HepG2 (cell line): Measurements from ENCODE around the gene STRBP. TPM values are rescaled to one million over a fixed set of nuclear protein-coding genes. Genes with fewer than 3 reads are reported as not detected.
A peak's percentile ranks its signal among the peaks of the same experiment; 100 is the strongest.

Experiments used
- ATAC-seq: fragments of 200-7000 bp; cut with Tn5 transposase; 3 replicates; pipeline ENCODE4 v1.9.1; 2020; ENCODE audit warnings: mild to moderate bottlenecking, moderate library complexity
- BruUV-seq: library from RNA; stranded (reverse); fragments of 400-500 nt; replicated peaks from 2 replicates; lab custom pipeline; 2021; lab: Mats Ljungman, UMichigan
- CTCF ChIA-PET: fragments of 300-600 bp; formaldehyde crosslinking; extraction: SDS; loops from one replicate; lab custom pipeline; 2021; ENCODE audit warnings: low total read pairs, inconsistent platforms, low intra/inter-chr PET ratio; lab: Yijun Ruan, JAX
- POLR2A ChIA-PET: fragments of 350-600 bp; sonication (Branson Sonifier 250); formaldehyde crosslinking; loops from one replicate; lab custom pipeline; 2020; ENCODE audit warnings: antibody characterized with exemption, inconsistent platforms; lab: Yijun Ruan, JAX
- DNase-seq: peaks from one replicate; pipeline ENCODE4 v3.0.0-alpha.2; 2015; ENCODE audit warnings: low spot score
- FAIRE-seq: peaks from 3 replicates; lab custom pipeline; 2011; peaks lifted over from hg19 to GRCh38; lab: Jason Lieb, UNC
- H2AFZ ChIP-seq: one replicate; pipeline ENCODE4 v1.6.1; 2011; ENCODE audit warnings: low read length, inconsistent platforms
- H3K27ac ChIP-seq: fragments of 300-600 bp; 3 replicates; pipeline ENCODE4 v1.8.0; 2011; ENCODE audit warnings: mixed run types, mild to moderate bottlenecking, mixed read lengths, low read length, inconsistent platforms; ENCODE audit not compliant: insufficient read depth; ENCODE audit errors: extremely low read length
- H3K27me3 ChIP-seq, 2 experiments: fragments of 200-600 bp in 1 of 2; 2 replicates in 1 of 2; 3 replicates in 1 of 2; pipeline versions ENCODE4 v1.6.0 to v1.8.0; 2011; ENCODE audit warnings: low read length in 2 of 2, mild to moderate bottlenecking in 2 of 2, moderate library complexity in 2 of 2, inconsistent platforms in 1 of 2; ENCODE audit not compliant: insufficient read depth in 2 of 2, control insufficient read depth in 1 of 2
- H3K36me3 ChIP-seq, 2 experiments: fragments of 200-600 bp in 1 of 2; replicated peaks in 1 of 2; 2 replicates in 1 of 2; 3 replicates in 1 of 2; pipeline versions ENCODE4 v1.5.1 to v1.8.0; 2011; ENCODE audit warnings: low read length in 2 of 2, inconsistent platforms in 1 of 2; ENCODE audit not compliant: insufficient read depth in 2 of 2, control insufficient read depth in 1 of 2
- H3K4me1 ChIP-seq: 2 replicates; pipeline ENCODE4 v1.5.1; 2012; ENCODE audit warnings: low read length, inconsistent platforms; ENCODE audit not compliant: insufficient read depth
- H3K4me2 ChIP-seq: 2 replicates; pipeline ENCODE4 v1.6.0; 2011; ENCODE audit warnings: low read depth, low read length, inconsistent platforms
- H3K4me3 ChIP-seq, 3 experiments: fragments of 200-600 bp in 1 of 3; sonication (generic), shearing (Covaris generic) in 1 of 3; replicated peaks in 1 of 3; 2 replicates each; pipeline ENCODE4 v1.5.1; 2011 to 2016; ENCODE audit warnings: low read length in 3 of 3, inconsistent platforms in 2 of 3, low read depth in 2 of 3, mild to moderate bottlenecking in 2 of 3, control low read depth in 1 of 3, mixed read lengths in 1 of 3; ENCODE audit not compliant: insufficient read depth in 1 of 3
- H3K79me2 ChIP-seq: one replicate; pipeline ENCODE4 v1.6.1; 2011; ENCODE audit warnings: low read length, inconsistent platforms; ENCODE audit not compliant: insufficient read depth
- H3K9ac ChIP-seq: 2 replicates; pipeline ENCODE4 v1.6.0; 2011; ENCODE audit warnings: mild to moderate bottlenecking, low read depth, low read length, inconsistent platforms; ENCODE audit not compliant: insufficient read depth
- H3K9me3 ChIP-seq: 2 replicates; pipeline ENCODE4 v1.5.1; 2012; ENCODE audit warnings: mild to moderate bottlenecking, low read length
- H4K20me1 ChIP-seq: 2 replicates; pipeline ENCODE4 v1.6.0; 2011; ENCODE audit warnings: inconsistent platforms, mild to moderate bottlenecking, low read length, moderate library complexity; ENCODE audit not compliant: insufficient read depth
- FOXP1 ChIP-seq, 2 experiments: fragments of 450-650 bp in 1 of 2; IDR thresholded peaks; 2 replicates each; pipeline ENCODE4 v1.6.1; 2017 to 2018; ENCODE audit warnings: antibody characterized with exemption in 1 of 2
- NAIF1 ChIP-seq: sonication (generic); formaldehyde crosslinking; IDR thresholded peaks from 2 replicates; pipeline ENCODE4 v1.5.0; 2020; ENCODE audit warnings: mild to moderate bottlenecking, missing genetic modification reagents, borderline replicate concordance
- PCBP2 ChIP-seq: fragments of 200-400 bp; formaldehyde crosslinking; optimal IDR thresholded peaks from 2 replicates; pipeline ENCODE3; 2018; ENCODE audit warnings: low read length, low read depth; ENCODE audit not compliant: poor library complexity, severe bottlenecking
- SRSF4 ChIP-seq: fragments of 200-400 bp; formaldehyde crosslinking; IDR thresholded peaks from one replicate; pipeline ENCODE4 v1.6.1; 2018; ENCODE audit warnings: mild to moderate bottlenecking, low read depth, low read length, moderate library complexity; ENCODE audit not compliant: poor library complexity, severe bottlenecking
- ZBTB33 ChIP-seq: sonication (generic); formaldehyde crosslinking; IDR thresholded peaks from 2 replicates; pipeline ENCODE4 v1.4.0; 2020; ENCODE audit warnings: missing genetic modification reagents
- WGBS: methylation state at CpG from one replicate; pipeline ENCODE4 v1.1.6; 2017; ENCODE audit warnings: low lambda C conversion rate; 5-methylcytosine and 5-hydroxymethylcytosine counted together
- in situ Hi-C: cut with HindIII; loops from 2 replicates; pipeline ENCODE4 v1.10.0; 2017; ENCODE audit warnings: low pct_unique_long_range_greater_than_20kb; ENCODE audit not compliant: extremely low pct_ligation_motif_present
- intact Hi-C: fragments of 100-400 bp; cut with micrococcal nuclease; formaldehyde crosslinking; loops from one replicate; pipeline ENCODE4 v1.10.0; 2022; ENCODE audit not compliant: unreplicated experiment
- polyA plus RNA-seq, 8 experiments: library from polyadenylated mRNA; depleted of rRNA in 3 of 8; stranded (reverse) in 7 of 8; unstranded in 1 of 8; fragments of >200 nt; fragmentation: Illumina TruSeq in 4 of 8; extraction: Trizol in 4 of 8; gene quantifications; 2 replicates each; pipeline versions ENCODE4 v1.2.1 to v1.2.3, GENCODE V29; 2011 to 2016; ENCODE audit warnings: low read depth in 4 of 8, missing spikeins in 1 of 8, mixed read lengths in 1 of 8; ENCODE audit not compliant: insufficient read depth in 1 of 8
- total RNA-seq, 5 experiments: library from RNA; depleted of rRNA; stranded (reverse); fragments of >200 nt; fragmentation: Illumina TruSeq; extraction: Trizol; gene quantifications; 2 replicates each; pipeline ENCODE4 v1.2.3, GENCODE V29; 2016; ENCODE audit warnings: low read depth in 1 of 5

Gene STRBP
- total and polyA plus RNA-seq, 2 of the 13 experiments (the other 11 are each of a cell fraction or from before 2014, with no cell fraction given): 14.5 to 38.5 TPM

DNA sequence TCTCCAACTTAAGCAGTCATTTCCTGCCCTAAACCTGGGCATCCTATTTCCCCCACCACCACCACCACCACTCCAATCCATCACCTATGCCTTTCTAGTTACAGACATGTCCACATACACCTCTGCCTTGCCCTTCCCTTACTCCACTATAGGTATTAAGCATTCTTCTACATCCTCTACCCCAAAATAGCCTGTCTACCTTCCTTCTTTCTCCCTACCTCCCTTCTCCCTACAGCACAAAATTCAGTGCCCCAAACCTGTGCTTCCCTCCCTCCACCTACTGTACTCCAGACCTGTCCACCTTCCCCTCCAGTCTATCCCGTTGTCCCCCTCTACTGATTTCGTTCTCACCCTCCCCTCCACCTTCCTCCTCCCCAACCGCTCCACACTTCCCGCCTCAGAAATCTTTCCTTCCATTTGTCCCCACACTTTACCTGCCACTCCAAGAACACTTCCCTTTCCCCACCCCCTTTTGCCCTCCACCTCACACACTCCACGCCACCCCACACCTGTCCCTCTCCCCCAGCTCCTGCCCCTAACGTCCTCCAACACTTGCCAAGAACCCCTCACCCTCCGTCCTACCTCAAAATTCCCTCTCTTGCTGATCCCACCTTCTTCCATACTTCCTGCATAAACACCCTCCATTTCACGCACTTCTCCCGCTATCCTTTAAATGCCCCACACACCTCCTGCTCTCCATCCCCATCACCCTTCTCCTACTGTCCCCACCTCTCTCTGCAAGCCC, 1.6 kb downstream of the STRBP start:
- Histone ChIP-seq H3K9ac (peak overlapping the region; percentile 81; the same call in 1 of the 2 replicates), H3K27ac (no peak overlapping the region), H3K4me2 (peak overlapping the region; percentile 85), H3K4me3 (peak overlapping the region; percentile 83 to 96 (median 89); a peak in 5 of 6 replicates), H4K20me1 (0 out of 2 replicates have a peak, but pooled peaks cover 5% of the 10 kb centered on the region), H3K27me3 (no peaks in the 10 kb centered on the region; a peak in 1 of 5 replicates), H3K4me1 (peaks cover 62% of the 10 kb centered on the region), H3K36me3 (no peaks in the 10 kb centered on the region), H2AFZ (no peak overlapping the region), H3K79me2 (peaks cover 46% of the 10 kb centered on the region), H3K9me3 (no peaks in the 10 kb centered on the region)
- ATAC-seq (no peak), DNase-seq (no peak), FAIRE-seq (no peak)
- WGBS: 89% methylated on average over 9 of the region's 9 CpGs
- ChIA-PET CTCF (no interaction called here), POLR2A (no interaction called here)
- BruUV-seq: no TSS peak
- in situ Hi-C loops (no loop called here), intact Hi-C loops (loop anchor here (10.0 kb wide), 1 partner anchor 58 kb away; no protein-coding TSS in a partner anchor)
- TF ChIP-seq ZBTB33 (CRISPR knock-in tag) (peak; percentile 44), PCBP2 (peak; percentile 18), SRSF4 (no peak), NAIF1 (CRISPR knock-in tag) (peak; percentile 12; the same call in 1 of the 2 replicates), FOXP1 (IDR thresholded peaks at IDR 0.05) (0 out of 2 replicates have a peak, but pooled peaks have one; percentile 5), FOXP1 (CRISPR knock-in tag; IDR thresholded peaks at IDR 0.05) (no peak)
